Measurements from ENCODE around the gene SCOC.
A peak's percentile ranks its signal among the peaks of the same experiment; 100 is the strongest.
"Not testable (repeated sequence)": the region's sequence is repeated elsewhere in the genome, so short reads cannot be mapped to it uniquely, and the experiment has no call there.

The SCOC gene

GRCh38 chr4:140361099-140361498 lies 12.3 kb upstream of the SCOC start:
- DNase-seq (ENCODE audit: low read depth) = no peak

GRCh38 chr4:140363051-140363450 lies 10.4 kb upstream of the SCOC start:
- DNase-seq (ENCODE audit: low read depth) = no peak

- no peak for DNase-seq (ENCODE audit: low read depth)
Observed at GRCh38 chr4:140363558-140363957, 9.9 kb upstream of the SCOC start.

- no peak for DNase-seq (ENCODE audit: low read depth)
Observed at GRCh38 chr4:140367738-140368137, 5.7 kb upstream of the SCOC start.

GRCh38 chr4:140368686-140369085 lies 4.8 kb upstream of the SCOC start:
- no peak for DNase-seq (ENCODE audit: low read depth)

GRCh38 chr4:140372751-140373327 lies 607 bp upstream of the SCOC start:
- no peak for DNase-seq (ENCODE audit: low read depth)

GRCh38 chr4:140374130-140374477 lies 658 bp downstream of the SCOC start:
- no peak for DNase-seq (ENCODE audit: low read depth)

- no peak for DNase-seq (ENCODE audit: low read depth)
Observed at GRCh38 chr4:140382732-140383131, 9.3 kb downstream of the SCOC start.

- DNase-seq (ENCODE audit: low read depth) = no peak
Observed at GRCh38 chr4:140388015-140388414, 14.6 kb downstream of the SCOC start.

GRCh38 chr4:140395668-140396067 lies 22.2 kb downstream of the SCOC start:
- DNase-seq (ENCODE audit: low read depth) = no peak

- no peak for DNase-seq (ENCODE audit: low read depth)
Observed at GRCh38 chr4:140400111-140400510, 26.7 kb downstream of the SCOC start.

- no peak for DNase-seq (ENCODE audit: low read depth)
Observed at GRCh38 chr4:140406292-140406691, 32.8 kb downstream of the SCOC start.

GRCh38 chr4:140408974-140409373 lies 35.5 kb downstream of the SCOC start:
- DNase-seq (ENCODE audit: low read depth) = no peak

- DNase-seq (ENCODE audit: low read depth) = not testable (repeated sequence)
Observed at GRCh38 chr4:140413130-140413969, 39.9 kb downstream of the SCOC start.

- peak; percentile 42 for DNase-seq (ENCODE audit: low read depth)
Observed at GRCh38 chr4:140423106-140423505, 49.7 kb downstream of the SCOC start.

GRCh38 chr4:140426610-140427105 lies 53.2 kb downstream of the SCOC start:
- no peak for DNase-seq (ENCODE audit: low read depth)

- peak; percentile 26 for DNase-seq (ENCODE audit: low read depth)
Observed at GRCh38 chr4:140427106-140427918, 53.9 kb downstream of the SCOC start, which contains the start of gene CLGN. CLGN (minus strand) TSS chr4:140427648; CDS start chr4:140413078, 14,570 bp downstream.

GRCh38 chr4:140427919-140428471 lies 54.5 kb downstream of the SCOC start:
- peak; percentile 21 for DNase-seq (ENCODE audit: low read depth)

All from fibroblast of gingiva (primary cell).